ENCODE results near the gene CCDC185.

- TF ChIP-seq ZNF148 (tag by site-specific recombination; IDR thresholded peaks at IDR 0.05; ENCODE audit: borderline replicate concordance) = no peak
- TF ChIP-seq, protein P1, sequence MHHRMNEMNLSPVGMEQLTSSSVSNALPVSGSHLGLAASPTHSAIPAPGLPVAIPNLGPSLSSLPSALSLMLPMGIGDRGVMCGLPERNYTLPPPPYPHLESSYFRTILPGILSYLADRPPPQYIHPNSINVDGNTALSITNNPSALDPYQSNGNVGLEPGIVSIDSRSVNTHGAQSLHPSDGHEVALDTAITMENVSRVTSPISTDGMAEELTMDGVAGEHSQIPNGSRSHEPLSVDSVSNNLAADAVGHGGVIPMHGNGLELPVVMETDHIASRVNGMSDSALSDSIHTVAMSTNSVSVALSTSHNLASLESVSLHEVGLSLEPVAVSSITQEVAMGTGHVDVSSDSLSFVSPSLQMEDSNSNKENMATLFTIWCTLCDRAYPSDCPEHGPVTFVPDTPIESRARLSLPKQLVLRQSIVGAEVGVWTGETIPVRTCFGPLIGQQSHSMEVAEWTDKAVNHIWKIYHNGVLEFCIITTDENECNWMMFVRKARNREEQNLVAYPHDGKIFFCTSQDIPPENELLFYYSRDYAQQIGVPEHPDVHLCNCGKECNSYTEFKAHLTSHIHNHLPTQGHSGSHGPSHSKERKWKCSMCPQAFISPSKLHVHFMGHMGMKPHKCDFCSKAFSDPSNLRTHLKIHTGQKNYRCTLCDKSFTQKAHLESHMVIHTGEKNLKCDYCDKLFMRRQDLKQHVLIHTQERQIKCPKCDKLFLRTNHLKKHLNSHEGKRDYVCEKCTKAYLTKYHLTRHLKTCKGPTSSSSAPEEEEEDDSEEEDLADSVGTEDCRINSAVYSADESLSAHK (tag by site-specific recombination; IDR thresholded peaks at IDR 0.05) = no peak
- no peak for TF ChIP-seq REST (tag by site-specific recombination; IDR thresholded peaks at IDR 0.05)
- TF ChIP-seq SETDB1 (IDR thresholded peaks at IDR 0.05; ENCODE audit: insufficient read length, low read length) = no peak
- TF ChIP-seq CTCF (tag by site-specific recombination; IDR thresholded peaks at IDR 0.05) = no peak
- no peak for TF ChIP-seq MZF1 (tag by site-specific recombination; IDR thresholded peaks at IDR 0.05; ENCODE audit: borderline replicate concordance)
- TF ChIP-seq ZEB2 (tag by site-specific recombination; IDR thresholded peaks at IDR 0.05) = no peak
- TF ChIP-seq PATZ1 (tag by site-specific recombination; IDR thresholded peaks at IDR 0.05) = no peak
- no peak for TF ChIP-seq ZNF350 (tag by site-specific recombination; IDR thresholded peaks at IDR 0.05)
Observed at GRCh38 chr1:223353939-223354338, 39.3 kb upstream of the CCDC185 start.

Measured in HEK293 (cell line).